NCI-H128 (cell line): ENCODE data around the gene ASB6.
"Not testable (repeated sequence)": the region's sequence is repeated elsewhere in the genome, so short reads cannot be mapped to it uniquely, and the experiment has no call there.

Experiments
- DNase-seq: peaks from one replicate; lab custom pipeline; 2025; ENCODE audit not compliant: unreplicated experiment; lab: John Stamatoyannopoulos, UW

The ASB6 gene

GRCh38 chr9:129609486-129610212 is 32.3 kb downstream of the ASB6 start:
- no peak for DNase-seq

DNA sequence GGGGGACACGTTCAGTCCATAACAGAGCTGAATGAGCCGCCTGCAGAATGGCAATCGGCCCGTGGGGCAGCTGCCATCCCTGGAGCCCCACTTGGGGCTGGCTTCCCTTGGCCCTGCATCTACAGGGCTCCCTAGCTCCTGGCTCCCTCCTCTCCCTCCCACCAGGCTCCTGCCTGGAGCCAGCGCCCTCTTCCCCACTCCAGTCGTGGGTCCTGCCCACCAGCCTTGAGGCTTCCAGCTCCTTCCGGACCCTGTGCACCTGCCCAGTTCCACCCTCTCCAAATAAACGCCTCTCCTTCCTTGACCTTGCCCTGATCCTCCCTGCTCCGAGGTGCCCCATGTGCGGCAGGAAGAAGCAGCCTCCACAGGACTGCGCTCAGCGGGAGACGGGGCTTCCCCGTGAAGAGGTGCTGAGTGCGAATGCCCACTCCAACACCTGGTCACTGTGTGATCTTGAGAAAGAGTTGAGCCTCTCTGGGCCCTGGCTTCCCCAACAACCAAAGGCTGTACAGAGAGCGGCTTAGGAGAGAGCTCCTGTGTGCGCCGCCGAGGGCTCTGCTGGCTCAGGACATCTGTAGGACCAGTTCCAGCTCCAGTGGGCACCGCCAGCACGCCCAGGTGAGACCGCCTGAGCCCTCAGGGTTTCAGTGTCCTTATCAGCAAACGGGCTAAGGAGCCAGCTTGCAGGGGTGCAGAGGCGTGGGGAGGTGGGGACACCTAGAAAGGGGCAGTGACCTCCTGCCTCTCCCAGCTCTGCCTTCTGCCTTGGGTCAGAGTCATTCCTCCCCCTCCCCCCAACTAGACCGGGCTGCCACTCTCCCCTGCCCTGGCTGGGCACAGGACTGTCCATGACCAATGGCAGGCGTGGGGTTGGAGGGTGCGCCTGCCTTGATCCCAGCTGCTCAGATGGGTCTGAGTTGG is 33.1 kb downstream of the ASB6 start:
- no peak for DNase-seq

GRCh38 chr9:129607027-129607387 is 34.9 kb downstream of the ASB6 start:
- DNase-seq, result no peak

- DNase-seq, result no peak
Observed at GRCh38 chr9:129606161-129607026, 35.6 kb downstream of the ASB6 start.

GRCh38 chr9:129604766-129605163 is 37.2 kb downstream of the ASB6 start:
- no peak for DNase-seq

DNA sequence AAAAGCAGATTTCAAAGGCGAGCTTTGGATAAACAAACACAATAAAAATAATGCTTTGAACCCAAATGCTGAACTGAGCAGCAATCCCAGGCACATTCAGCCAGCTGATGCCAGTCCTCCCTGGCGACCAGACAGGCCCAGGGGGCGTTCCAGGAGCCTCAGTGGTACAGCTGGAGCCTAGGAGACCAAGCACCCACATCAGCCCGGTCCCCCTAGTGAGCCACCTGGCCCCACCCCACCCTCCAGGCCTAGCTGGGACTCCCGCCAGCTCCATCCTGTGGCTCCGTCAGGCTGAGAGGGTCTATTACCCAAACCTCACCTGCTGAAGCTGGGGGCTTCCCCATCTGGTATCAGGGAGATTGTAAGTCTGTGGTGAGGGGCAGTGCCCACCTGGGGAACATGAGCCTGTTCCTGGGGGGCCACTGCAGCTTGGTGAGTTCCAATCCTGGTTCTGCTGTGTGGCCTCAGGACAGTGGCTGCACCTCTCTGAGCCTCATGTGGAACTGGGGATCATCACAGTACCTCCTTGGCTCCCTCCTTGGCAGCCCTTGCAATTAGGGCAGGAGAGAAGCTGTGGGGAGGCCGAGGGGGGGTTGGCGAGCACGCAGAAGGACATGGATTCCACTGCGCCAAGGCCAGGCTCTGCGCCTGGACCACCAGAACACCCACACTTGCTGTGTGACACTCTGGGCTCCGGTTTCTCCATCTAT is 37.7 kb downstream of the ASB6 start:
- DNase-seq, result no peak

GRCh38 chr9:129602598-129603415 is 39.1 kb downstream of the ASB6 start:
- no peak for DNase-seq

- DNase-seq, result no peak
Observed at GRCh38 chr9:129601082-129601674, 40.8 kb downstream of the ASB6 start.

DNA sequence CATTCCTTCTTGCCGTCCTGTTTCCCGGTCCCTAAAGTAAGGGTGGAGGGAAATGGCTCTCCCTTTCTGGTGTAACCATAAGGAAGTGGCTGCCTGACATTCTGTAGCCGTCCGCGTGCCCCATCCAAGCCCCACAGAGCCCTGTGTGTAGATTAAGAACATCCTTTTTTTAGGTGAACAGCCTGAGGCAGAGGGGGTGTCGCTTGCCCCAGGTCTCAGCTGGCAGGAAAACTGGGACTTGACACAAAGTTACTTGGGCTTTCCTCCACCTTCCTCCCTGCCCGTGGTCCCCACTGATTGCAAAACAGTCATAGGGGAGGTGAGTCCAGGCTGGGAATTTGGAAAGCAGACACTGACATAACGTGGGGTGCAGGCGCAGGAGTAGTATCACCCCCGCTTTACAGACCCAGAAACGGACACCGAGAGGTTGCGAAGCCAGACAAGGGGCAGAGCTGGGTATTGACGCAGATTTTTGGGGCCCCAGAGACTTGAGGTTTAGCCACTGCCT is 43.8 kb downstream of the ASB6 start:
- DNase-seq, result no peak

GRCh38 chr9:129597355-129598088 is 44.4 kb downstream of the ASB6 start:
- DNase-seq, result no peak

GRCh38 chr9:129596541-129597331 is 45.2 kb downstream of the ASB6 start:
- DNase-seq, result no peak

- DNase-seq, result no peak
Observed at GRCh38 chr9:129595903-129596540, 45.9 kb downstream of the ASB6 start.

DNA sequence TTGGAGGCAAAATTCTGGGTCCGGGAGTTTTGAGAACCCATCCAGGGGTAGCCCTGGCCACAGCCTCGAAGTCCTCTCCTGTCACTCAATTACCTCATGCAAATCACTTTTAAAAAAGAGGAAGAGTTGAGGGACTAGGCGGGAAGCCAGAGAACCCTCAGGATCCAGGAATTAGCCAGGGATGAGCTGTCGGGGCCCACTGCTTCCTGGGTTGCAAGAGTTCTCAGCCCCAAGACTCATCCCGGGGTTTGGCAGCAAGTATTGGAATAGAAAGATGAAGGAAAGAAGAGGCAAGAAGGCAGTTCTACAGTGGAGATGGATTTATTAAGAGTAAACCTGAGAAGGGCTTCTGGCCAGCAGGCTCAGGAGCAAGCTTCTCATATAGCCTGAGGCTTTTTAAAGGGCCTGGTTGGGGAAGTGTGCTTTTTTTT is 46.6 kb downstream of the ASB6 start:
- DNase-seq, result no peak

DNA sequence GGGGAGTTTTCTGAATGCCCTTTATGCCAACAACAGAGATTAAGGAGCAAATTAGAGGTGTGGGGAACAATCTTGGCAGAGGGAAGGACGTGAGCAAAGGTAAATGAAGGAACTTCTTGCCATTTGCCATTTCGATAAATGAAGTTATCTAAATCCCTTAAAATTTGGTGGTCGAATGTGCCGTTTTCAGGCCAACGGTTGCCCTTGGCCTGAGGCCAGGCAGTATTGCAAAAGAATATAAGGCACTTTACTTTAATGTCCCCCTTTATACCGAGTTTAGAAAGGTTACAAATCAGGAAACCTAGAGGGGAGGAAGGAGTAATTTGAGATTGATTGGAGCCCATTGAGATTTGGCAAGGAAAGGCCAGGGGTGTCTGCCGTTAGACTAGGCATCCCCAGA is 47.3 kb downstream of the ASB6 start:
- DNase-seq, result no peak

DNA sequence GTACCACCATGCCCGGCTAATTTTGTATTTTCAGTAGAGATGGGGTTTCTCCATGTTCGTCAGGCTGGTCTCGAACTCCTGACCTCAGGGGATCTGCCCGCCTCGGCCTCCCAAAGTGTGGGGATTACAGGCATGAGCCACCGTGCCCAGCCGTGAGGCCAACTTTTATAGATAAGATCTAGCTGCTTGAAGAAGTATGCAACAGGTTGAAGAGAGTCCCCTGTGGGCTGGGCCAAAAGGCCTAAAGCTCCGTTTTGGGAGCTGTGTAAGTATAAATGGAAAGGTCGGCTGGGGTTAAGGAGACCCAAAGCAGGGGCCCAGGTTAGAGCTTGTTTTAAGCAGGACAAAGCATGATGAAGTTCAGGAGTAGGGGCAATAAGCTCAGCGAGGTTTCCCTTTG is 49.2 kb downstream of the ASB6 start:
- not testable (repeated sequence) for DNase-seq

GRCh38 chr9:129591916-129592315 is 50.0 kb downstream of the ASB6 start:
- DNase-seq, result no peak

DNA sequence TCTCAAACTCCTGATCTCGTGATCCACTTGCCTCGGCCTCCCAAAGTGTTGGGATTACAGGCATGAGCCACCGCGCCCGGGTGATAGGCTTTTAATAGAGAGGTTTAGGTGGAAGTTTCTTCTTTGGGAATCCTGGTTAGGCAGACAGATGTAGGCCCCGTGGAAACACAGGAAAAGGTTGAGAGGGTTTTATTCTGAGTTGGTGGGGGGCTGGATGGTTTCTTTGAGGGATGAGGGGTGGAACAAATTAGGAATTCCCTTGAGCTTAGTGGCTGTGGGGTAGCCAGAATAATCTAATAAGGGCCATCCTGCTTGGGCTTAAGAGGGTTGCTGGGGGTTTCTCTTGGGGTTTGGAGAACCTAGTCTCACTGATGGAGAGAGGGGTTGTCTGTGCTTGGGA is 51.5 kb downstream of the ASB6 start:
- no peak for DNase-seq
